DMS 273 (cell line): ENCODE results near the gene FABP3.
A peak's percentile ranks its signal among the peaks of the same experiment; 100 is the strongest.
"Not testable (repeated sequence)": the region's sequence is repeated elsewhere in the genome, so short reads cannot be mapped to it uniquely, and the experiment has no call there.

Source experiments
- DNase-seq: peaks from one replicate; lab custom pipeline; 2025; ENCODE audit not compliant: unreplicated experiment; lab: John Stamatoyannopoulos, UW

FABP3 gene

DNA sequence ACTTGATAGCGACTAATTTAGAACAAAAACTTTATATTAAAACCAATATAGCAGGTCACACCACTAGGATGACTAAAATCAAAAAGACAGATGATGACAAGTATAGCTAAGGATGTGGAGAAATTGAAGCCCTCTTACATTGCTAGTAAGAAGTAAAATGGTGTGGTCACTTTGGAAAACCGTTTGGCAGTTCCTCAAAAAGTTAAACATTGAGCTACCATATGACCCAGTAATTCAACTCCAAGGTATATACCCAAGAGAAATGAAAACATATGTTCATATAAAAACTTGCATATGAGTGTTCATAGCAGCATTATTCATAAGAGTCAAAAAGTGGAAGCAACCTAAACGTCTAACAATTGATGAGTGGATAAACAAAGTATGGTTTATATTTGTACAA lies 27.1 kb upstream of the FABP3 start:
- peak; percentile 25 for DNase-seq

DNA sequence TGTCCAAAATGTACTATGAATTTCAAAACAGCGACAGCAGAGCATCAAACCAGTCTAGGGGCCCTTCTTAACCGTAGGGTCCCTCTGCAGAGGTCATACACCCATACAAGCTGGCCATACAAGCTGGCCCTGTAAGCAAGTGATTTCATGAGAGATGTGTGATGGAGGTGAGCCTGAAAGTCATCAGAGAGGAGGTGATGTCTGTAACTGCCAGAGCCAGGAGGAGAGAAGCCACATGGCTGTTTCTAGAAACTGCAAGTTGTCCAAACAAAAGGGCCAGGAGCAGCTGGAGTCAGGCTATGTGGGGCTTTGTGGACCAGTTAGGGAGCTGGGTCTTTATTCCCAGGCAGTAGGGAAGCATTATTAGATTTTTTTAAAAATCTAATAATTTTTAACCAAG lies 25.4 kb upstream of the FABP3 start:
- DNase-seq, result peak; percentile 20

DNA sequence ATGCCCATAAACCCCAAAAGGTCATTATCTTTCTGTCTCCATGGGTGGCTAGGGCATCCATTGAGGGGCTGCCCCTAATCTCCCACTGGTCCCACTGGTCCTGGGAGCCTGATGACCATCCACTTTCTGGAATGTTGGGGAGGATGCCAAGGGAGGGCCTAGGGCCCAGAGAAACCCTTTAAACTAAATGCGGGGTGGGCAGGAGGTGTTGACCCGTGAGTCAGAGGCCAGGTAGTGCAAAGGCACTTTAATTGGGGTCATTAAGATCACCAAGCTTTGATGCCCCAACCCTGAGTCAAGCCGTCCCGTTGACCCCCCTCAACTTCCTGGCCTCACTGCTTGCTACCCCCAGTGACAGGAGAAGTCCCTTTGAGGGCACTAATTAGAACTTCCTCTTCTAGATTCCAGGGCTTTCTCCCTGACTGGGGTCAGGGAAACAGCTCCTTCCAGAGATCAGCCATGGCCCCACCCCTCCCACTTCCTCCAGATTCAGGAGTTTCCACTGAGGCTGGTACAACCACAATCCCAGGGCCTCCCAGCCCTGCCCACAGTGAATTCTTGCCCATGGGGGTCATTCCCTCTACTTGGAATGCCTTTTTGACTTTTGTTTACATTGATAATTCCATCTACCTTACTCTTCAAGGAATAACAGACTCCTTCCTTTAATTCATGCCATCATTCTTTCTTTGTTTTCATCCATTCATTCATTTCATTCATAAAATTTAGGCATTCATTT lies 24.7 kb upstream of the FABP3 start:
- no peak for DNase-seq

DNA sequence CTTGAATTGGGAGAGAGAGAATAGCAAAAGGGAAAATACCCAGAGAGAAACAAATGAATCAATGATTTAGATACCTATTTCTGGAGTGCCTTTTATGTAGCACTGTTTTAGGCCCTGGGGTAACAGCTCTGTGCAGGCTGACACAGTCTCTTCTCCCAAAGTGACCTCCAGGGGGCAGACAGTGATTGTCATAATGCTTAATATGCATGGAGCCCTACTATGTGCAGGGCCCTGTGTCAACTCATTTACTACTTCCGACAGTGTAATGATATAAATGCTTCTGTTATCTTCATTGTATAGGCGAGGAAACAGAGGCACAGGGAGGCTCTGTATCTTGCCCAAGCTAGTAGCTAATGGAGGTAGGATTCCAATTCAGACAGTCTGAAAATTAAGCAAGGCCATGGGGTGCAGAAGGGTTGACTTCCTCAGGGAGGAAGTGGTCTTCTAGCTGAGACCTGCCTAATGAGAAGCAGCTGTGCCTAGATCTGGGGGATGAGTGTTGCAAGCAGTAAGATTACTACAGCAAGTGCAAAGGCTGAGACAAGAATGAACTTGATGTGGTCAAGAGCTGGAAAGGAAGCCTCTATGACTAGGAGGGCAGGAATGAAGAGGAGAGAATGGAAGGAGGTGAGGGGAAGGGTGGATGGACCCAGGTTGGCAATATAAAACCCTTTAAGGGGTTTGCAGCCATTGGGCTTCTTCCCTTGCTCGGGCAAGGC lies 23.9 kb upstream of the FABP3 start:
- no peak for DNase-seq

DNA sequence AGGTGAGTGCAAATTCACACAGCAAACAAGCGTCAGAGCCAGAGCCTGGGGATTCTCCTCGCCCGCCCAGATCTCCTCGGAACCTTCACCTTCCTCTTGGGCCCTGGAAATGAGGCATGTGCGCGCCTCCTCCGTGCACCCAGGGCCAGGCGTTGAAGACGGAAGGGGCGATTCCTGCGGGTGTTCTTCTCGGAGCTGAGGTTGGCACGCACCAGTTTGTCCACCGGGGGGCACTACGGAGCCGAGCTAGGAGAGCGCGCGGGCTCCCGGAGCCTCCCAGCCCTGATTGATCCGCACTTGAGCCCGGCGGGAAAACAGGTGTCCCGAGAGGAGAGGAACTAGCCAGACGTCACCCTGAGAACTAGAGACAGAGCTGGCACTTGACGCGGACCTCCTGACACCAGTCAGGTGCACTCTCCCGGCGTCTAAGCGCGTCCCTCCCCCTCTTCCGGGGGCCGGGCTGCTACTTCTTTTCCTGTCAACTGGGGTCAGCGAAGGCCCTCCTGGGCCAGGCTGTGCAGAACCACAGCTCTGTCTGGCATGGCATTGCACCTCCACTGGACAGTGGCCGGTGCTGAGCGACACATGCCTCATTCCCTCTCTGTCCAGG lies 21.8 kb upstream of the FABP3 start:
- DNase-seq, result peak; percentile 96

DNA sequence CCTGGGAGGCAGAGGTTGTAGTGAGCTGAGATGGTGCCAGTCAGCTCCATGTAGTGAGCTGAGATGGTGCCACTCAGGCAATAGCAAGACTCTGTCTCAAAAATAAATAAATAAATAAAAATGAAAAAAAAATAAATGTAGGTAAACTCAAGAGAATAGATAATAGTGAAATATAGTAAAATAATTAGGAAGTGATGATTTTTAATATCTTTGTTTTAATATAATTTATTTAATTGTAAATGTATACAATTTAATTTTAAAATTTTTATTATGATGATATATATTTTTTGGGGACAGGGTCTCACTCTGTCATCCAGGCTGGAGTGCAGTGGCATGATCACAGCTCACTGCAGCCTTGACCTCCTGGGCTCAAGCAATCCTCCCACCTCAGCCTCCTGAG lies 20.6 kb upstream of the FABP3 start:
- no peak for DNase-seq

DNA sequence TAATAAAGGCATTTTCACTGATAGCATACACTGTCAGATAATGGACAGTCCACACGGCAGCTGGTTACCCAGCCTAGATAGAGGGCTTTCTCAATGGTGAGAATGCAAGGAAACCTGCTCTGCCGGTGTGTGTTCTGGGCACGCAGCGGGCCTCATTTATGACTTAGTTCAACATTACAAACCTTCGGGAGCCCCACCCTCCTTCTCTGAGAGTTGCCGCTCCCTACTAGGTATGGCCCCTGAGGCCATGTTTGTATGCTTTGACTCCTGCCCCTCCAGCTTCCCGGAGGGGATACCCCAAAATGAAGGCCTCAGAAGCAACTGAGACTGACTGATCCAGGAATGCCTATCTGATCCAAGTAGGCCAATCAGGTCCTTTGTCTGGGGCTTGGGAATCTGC lies 17.2 kb upstream of the FABP3 start:
- no peak for DNase-seq

DNA sequence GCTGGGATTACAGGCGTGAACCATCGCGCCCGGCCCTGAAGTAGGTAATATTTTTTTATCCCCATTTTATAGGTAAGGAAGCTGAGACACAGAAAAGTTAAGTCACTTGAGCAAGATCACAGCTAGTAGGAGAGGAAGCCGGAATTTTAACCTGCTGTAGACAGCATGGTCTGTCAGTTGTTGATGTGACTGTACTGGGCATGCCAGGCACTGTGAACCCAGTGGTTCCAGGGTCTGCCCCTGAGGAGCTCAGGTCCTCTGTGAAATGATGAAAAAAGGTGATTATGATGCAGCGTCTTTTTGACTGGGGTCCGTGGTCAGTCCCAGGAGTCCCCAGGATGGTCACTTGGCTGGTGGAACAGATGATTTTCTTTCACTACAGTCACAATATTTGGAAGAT lies 16.7 kb upstream of the FABP3 start:
- DNase-seq, result no peak

DNA sequence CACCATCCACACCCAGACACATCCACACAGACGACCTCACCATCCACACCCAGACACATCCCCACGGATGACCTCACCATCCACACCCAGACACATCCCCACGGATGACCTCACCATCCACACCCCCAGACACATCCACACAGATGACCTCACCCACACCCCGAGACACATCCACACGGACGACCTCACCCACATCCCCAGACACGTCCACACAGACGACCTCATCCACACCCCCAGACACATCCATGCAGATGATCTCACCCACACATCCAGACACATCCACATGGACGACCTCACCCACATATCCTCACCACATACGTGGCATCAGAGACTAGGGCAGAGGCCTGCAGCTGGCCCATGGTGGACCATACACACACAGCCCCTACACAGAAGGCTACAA lies 14.7 kb upstream of the FABP3 start:
- DNase-seq, result peak; percentile 22

DNA sequence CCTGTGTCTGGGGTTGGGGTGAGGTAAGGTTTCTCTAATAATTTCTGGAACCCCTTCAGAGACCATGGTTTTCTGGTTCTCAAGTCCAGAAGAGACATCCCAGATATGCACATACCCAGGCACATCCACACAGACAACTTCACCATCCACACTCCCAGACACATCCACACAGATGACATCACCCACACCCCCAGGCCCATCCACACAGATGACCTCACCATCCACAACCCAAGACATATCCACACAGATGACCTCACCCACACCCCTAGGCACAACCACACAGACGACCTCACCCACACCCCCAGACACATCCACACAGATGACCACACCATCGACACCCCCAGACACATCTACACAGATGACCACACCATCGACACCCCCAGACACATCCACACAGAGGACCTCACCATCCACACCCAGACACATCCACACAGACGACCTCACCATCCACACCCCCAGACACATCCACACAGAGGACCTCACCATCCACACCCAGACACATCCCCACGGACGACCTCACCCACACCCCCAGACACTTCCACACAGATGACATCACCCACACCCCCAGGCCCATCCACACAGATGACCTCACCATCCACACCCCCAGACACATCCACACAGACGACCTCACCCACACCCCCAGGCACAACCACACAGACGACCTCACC lies 13.8 kb upstream of the FABP3 start:
- not testable (repeated sequence) for DNase-seq

DNA sequence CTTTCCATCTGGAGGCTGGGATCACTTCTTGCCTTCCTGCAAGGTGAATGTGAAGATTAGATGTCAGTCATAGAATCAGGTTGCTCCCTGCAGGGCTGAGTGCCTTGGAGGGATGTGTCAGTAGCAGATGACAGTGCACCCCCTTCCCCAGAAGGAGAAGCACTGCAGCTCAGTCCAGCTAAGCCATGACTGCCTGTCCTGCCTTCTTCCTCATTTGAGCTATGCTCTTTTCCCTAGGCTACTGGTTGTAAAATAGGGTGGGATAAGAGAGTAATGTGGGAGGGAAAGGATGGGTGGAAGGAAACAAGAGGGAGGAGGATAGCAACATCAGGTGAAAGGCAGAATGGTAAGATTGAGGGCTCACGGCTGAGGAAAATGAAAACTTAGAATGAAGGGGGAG lies 11.1 kb upstream of the FABP3 start:
- DNase-seq, result peak; percentile 32

DNA sequence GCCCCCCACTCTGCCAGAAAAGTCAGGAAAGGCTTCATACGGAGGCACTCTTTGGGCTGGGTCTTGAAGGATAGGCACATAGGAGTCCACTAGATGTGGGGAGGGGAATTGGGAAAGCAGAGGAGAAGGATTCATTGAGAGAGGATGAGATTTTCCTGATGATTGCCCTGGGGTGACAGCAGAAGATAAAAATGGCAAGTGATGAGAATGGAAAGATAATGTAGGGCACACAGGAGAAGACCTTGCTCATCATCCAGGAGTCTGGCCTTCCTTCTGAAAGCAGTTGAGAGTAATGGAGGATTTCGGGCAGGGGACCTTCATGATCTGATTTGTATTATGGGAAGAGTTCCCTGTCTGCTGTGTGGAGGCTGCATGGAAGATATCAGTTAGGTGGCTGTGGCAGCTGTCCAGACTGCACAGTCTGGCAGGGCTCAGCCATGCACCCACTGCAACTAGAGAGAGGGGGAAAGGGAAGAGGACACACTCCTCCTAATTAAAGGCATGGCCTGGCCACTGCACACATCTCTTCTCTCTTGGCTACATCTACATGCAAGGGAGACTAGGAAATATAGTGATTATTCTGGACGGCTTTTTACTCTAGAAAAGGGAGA lies 9.6 kb upstream of the FABP3 start:
- peak; percentile 80 for DNase-seq

DNA sequence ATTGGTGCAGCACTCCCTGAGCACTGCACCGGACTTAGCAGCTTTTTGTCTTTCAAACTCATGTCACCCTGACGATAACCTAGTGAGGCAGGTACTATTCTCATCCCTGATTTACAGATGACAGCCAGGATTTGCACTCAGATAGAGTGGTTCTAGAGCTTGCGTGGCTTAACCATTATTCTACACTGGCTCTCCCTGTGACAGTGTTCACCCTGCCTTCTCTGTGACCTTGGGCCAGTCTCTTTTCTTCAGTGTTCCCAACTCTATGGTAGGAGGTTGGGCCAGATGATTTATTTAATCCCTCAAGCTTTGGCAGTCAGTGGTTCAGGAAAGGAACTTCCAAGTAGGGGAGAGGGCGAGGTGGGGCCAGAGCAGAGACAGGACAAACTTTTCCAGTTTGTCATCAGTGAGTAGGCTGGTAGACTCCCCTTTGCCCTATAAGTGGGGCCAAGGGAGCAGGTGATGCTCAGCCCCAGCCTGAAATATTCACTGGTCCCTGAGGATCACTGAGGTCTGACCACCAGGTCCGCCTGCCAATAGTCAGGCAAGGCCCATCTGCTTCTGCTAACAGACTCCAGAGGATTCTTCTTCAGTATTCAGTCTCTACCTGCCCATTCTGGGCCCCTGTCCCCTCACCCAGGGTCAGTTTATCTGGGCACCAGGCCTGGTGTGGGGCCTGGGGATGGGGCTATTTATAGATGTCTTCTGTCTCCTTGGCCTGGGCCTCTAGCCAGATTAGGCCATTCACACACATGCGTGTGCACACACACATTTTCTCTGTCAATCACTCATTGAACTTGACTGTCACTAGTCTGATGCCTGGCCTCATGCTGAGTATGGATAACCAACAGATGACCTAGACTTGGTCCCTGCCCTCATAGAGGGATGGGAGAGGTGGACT lies 8.8 kb upstream of the FABP3 start:
- peak; percentile 61 for DNase-seq

DNA sequence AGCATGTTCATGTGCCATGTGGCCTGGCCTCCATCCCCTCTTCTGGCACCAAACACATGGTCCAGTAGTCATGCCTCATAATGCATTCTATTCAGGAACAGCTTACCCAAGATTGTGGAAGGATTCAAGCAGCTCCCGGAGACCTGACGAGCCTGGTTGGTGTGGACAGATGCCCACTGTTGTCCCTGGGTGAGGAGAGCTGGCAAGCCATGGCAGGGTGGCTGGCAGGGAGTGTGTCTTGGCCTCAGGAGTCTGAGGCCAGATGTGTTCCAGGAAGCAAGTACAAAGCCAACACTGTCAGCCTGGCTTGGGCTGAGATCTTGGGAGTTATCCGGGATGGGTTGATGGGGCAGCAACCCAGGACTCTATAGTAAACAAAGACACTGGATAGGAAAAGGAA lies 7.3 kb upstream of the FABP3 start:
- DNase-seq, result peak; percentile 67

DNA sequence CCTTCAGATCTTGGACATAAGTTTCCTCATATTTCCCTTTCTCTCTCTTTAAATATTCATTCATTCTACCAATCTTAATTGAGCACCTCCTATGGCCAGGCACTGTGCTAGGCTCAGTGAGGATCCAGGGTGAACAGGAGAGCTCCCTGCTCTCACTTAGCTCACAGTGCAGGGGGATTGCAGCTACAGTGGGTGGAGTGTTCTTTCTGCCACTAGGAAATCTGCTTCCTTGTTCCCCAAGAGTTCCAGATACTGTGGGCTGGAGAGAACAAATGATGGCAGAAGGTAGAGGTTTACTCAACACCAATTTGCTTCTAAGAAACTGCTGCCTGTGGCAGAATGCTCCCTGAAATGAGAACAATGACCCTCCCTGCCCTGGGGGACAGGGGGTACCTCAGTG lies 5.1 kb upstream of the FABP3 start:
- peak; percentile 34 for DNase-seq

DNA sequence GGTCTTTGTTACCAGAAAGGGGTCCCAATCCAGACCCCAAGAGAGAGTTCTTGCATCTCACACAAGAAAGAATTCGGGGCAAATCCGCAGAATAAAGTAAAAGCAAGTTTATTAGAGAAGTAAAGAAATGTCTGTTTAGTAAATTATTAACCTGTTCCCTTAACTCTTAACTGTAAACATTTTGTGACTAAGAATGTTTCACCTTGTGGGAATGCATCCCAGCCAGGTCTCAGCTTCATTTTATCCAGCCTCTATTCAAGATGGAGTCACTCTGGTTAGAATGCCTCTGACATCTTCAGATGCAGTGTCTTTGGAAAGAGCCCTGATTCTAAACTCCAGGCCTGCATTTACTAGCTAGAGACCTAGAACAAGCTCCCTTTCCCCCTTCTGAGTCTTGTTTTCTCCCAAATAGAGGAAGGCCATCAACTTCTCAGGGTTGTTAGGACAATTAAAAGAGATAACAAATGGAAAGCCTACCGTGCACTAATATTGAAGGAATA lies 4.5 kb upstream of the FABP3 start:
- no peak for DNase-seq

DNA sequence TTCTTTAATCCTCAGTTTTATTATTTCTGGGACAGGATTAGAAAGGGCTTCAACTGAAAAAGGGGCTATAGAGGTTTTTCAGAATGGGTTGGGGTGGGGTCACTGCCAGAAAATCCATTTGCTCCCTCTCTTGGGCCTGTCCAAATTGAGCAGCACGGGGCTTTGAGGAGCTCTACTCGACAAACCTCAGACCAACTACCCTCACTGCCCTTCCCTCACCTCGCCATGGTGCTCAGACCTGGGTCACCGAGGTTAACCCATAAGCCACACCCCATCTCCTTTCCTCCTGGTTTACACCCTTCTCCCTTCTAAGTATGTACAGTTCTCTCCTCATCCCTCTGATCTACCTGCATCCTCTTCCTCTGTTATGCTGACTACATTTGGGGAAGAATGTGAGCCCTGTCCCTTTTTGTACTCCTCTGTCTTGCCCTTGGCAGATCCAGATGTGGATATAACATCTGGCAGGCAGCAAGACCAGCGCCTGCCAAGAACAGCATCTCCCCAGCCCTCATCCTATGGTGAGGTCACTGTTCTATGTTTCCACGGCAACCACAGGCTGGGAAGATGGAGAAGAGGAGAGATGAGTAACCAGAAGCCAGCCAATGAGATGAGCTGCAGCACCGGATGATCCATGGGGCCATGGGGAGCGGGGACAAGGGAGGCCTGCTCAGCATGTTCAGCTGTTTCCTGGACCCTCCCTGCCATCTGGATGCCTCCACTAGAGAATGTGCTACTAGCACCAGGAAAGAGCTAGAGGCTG lies 3.7 kb upstream of the FABP3 start:
- DNase-seq, result peak; percentile 98

DNA sequence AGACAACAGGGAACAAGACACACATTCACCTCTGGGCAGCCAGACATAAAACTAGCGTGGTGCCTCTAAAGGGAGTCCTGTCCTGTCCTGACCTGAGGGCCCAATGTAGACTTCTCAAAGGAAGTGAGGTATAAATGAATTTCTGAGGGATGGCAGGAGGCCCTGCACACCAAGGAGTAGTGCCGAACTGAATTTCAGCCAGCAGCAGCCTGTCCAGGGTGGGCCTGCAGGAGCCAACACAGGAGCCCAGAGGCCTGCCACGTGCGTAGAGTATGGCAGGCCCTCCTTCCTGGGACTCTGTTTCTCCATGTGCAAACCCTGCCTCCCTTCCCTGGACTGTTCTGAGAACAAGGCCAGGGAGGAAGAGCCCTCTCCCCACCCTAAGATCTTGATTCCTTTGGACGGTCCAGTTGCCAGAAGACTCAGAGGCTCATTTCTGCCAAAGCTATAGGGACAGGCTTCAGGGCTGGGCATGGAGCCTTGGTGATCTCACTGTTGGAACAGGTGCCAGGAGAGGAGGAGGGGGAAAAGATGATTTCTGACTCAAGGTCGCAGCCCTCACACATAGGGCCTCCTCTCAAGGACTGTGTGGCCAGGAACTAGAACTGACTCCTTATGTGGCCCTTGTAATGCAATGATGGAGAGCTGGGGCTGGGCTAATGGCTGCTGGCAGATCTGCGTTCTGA lies 1.8 kb upstream of the FABP3 start:
- DNase-seq, result peak; percentile 77
